WTC11 (cell line): ENCODE data around the gene NDUFB10. TPM values are rescaled to one million over a fixed set of nuclear protein-coding genes. Genes with fewer than 3 reads are reported as not detected.

Experiments used
- ATAC-seq: fragments of 200-7000 bp; cut with Tn5 transposase; 2 replicates; pipeline ENCODE4 v1.10.0; 2021; ENCODE audit warnings: mild to moderate bottlenecking, moderate library complexity
- CTCF ChIA-PET: fragments of 300-600 bp; sonication (Branson Sonifier 250); formaldehyde crosslinking; loops from one replicate; lab custom pipeline; 2021; ENCODE audit warnings: antibody characterized with exemption; lab: Charles Lee
- POLR2A ChIA-PET: fragments of 350-600 bp; sonication (Branson Sonifier 250); formaldehyde crosslinking; loops from one replicate; lab custom pipeline; 2021; ENCODE audit warnings: antibody characterized with exemption; lab: Charles Lee
- DNase-seq: peaks from one replicate; pipeline ENCODE4 v3.0.0; 2021; ENCODE audit warnings: low spot score
- H3K27ac Mint-ChIP-seq: 2 replicates; pipeline ENCODE4 v1.8.0; 2021; ENCODE audit warnings: mixed read lengths
- H3K27me3 Mint-ChIP-seq: 2 replicates; pipeline ENCODE4 v1.8.0; 2021; ENCODE audit warnings: low read depth, mild to moderate bottlenecking, moderate library complexity, mixed read lengths
- H3K36me3 Mint-ChIP-seq: 2 replicates; pipeline ENCODE4 v1.8.0; 2021; ENCODE audit warnings: mixed read lengths
- H3K4me1 Mint-ChIP-seq: 2 replicates; pipeline ENCODE4 v1.8.0; 2022; ENCODE audit warnings: mixed read lengths
- H3K4me3 Mint-ChIP-seq: 2 replicates; pipeline ENCODE4 v1.8.0; 2021; ENCODE audit warnings: mild to moderate bottlenecking, moderate library complexity, mixed read lengths
- H3K9me3 Mint-ChIP-seq: 2 replicates; pipeline ENCODE4 v1.8.0; 2021; ENCODE audit warnings: mixed read lengths
- CTCF ChIP-seq: fragments of 200-600 bp; IDR thresholded peaks from 2 replicates; pipeline ENCODE4 v1.8.0; 2022; ENCODE audit warnings: antibody characterized with exemption
- GRHL2 ChIP-seq: fragments of 250-450 bp; sonication (Bioruptor Pico); IDR thresholded peaks from 2 replicates; pipeline ENCODE4 v1.8.0; 2022; ENCODE audit warnings: mild to moderate bottlenecking, moderate library complexity; ENCODE audit not compliant: insufficient replicate concordance, severe bottlenecking
- HMGA2 ChIP-seq: fragments of 250-450 bp; sonication (Bioruptor Pico); IDR thresholded peaks from 2 replicates; pipeline ENCODE4 v1.4.0; 2021; ENCODE audit warnings: mild to moderate bottlenecking, moderate library complexity
- HMGXB4 ChIP-seq: sonication (generic); formaldehyde crosslinking; IDR thresholded peaks from 2 replicates; pipeline ENCODE4 v1.8.1; 2023; ENCODE audit warnings: mild to moderate bottlenecking, moderate library complexity, missing genetic modification reagents
- IRF2 ChIP-seq: sonication (generic); formaldehyde crosslinking; IDR thresholded peaks from 2 replicates; pipeline ENCODE4 v1.8.0; 2022; ENCODE audit warnings: low read depth, missing genetic modification reagents, borderline replicate concordance
- MYBL2 ChIP-seq: sonication (generic); formaldehyde crosslinking; IDR thresholded peaks from 2 replicates; pipeline ENCODE4 v1.8.1; 2023; ENCODE audit warnings: mild to moderate bottlenecking, moderate library complexity, missing genetic modification reagents
- NFE2L1 ChIP-seq: sonication (generic); formaldehyde crosslinking; IDR thresholded peaks from 2 replicates; pipeline ENCODE4 v1.8.1; 2023; ENCODE audit warnings: missing genetic modification reagents
- NFYB ChIP-seq: sonication (generic); formaldehyde crosslinking; conservative IDR thresholded peaks from 2 replicates; pipeline ENCODE4 v1.8.0; 2022; ENCODE audit warnings: low read depth, missing genetic modification reagents
- PRRX2 ChIP-seq: fragments of 250-450 bp; sonication (Bioruptor Pico); IDR thresholded peaks from 2 replicates; pipeline ENCODE4 v1.8.0; 2021; ENCODE audit warnings: mild to moderate bottlenecking
- TEAD4 ChIP-seq: sonication (generic); formaldehyde crosslinking; IDR thresholded peaks from 2 replicates; pipeline ENCODE4 v1.8.0; 2022; ENCODE audit warnings: mild to moderate bottlenecking, missing genetic modification reagents
- ZBTB21 ChIP-seq: sonication (generic); formaldehyde crosslinking; IDR thresholded peaks from 2 replicates; pipeline ENCODE4 v1.8.1; 2023; ENCODE audit warnings: mild to moderate bottlenecking, missing genetic modification reagents, borderline replicate concordance
- ZBTB43 ChIP-seq: sonication (generic); formaldehyde crosslinking; IDR thresholded peaks from 2 replicates; pipeline ENCODE4 v1.8.1; 2023; ENCODE audit warnings: mild to moderate bottlenecking, missing genetic modification reagents
- ZNF138 ChIP-seq: sonication (generic); formaldehyde crosslinking; conservative IDR thresholded peaks from 2 replicates; pipeline ENCODE4 v1.8.1; 2022; ENCODE audit warnings: mild to moderate bottlenecking, moderate library complexity, missing genetic modification reagents
- ZNF396 ChIP-seq: fragments of 250-450 bp; sonication (Bioruptor Pico); IDR thresholded peaks from 2 replicates; pipeline ENCODE4 v1.8.0; 2021; ENCODE audit warnings: mild to moderate bottlenecking, moderate library complexity, borderline replicate concordance
- ZNF671 ChIP-seq: fragments of 250-450 bp; sonication (Bioruptor Pico); IDR thresholded peaks from 2 replicates; pipeline ENCODE4 v1.8.0; 2021; ENCODE audit warnings: mild to moderate bottlenecking
- total RNA-seq: library from RNA; stranded (reverse); gene quantifications from 3 replicates; pipeline ENCODE4 v1.2.3, GENCODE V29; 2021
- TF ChIP-seq, protein P1 (sequence below): sonication (generic); formaldehyde crosslinking; IDR thresholded peaks from 2 replicates; pipeline ENCODE4 v1.8.1; 2022; ENCODE audit warnings: mild to moderate bottlenecking, missing genetic modification reagents, moderate library complexity, borderline replicate concordance
- TF ChIP-seq, protein P2 (sequence below): fragments of 250-450 bp; sonication (Bioruptor Pico); IDR thresholded peaks from 2 replicates; pipeline ENCODE4 v2.1.2; 2022; ENCODE audit warnings: mild to moderate bottlenecking, moderate library complexity
- TF ChIP-seq, protein P3 (sequence below): sonication (generic); formaldehyde crosslinking; IDR thresholded peaks from 2 replicates; pipeline ENCODE4 v1.8.1; 2022; ENCODE audit warnings: low read depth, mild to moderate bottlenecking, moderate library complexity, missing genetic modification reagents, borderline replicate concordance
- TF ChIP-seq, protein P4 (sequence below): sonication (generic); formaldehyde crosslinking; conservative IDR thresholded peaks from 2 replicates; pipeline ENCODE4 v1.8.1; 2022; ENCODE audit warnings: mild to moderate bottlenecking, missing genetic modification reagents

Gene NDUFB10
- total RNA-seq, 1 experiment from 2014 or later: 228 TPM

DNA sequence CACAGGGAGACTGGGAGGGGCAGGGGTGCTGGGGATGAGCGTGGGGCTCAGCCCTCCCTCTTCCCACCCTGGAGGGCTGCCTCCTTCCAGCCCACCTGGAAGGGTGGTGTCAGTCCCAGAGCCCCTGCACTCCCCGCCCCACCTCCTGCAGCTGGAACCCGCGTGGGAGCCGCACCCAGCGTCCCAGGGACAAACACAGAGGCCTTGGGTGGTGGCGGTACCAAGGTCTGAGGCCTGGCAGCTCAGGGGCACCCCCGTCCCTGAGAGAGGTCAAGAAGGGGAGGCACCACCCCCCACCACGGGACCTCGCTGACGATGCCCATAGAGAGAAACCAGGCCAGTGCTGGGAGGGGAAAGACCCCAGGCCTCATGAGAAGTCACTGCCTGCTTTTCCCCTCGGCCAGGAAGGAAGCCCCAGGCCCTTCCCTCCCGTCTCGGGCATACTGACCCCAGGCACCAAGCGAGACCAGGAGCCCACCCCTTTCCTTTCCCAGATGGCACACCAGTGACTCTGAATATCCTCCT lies 45.2 kb upstream of the NDUFB10 start (continued):
- TF ChIP-seq, protein P1, sequence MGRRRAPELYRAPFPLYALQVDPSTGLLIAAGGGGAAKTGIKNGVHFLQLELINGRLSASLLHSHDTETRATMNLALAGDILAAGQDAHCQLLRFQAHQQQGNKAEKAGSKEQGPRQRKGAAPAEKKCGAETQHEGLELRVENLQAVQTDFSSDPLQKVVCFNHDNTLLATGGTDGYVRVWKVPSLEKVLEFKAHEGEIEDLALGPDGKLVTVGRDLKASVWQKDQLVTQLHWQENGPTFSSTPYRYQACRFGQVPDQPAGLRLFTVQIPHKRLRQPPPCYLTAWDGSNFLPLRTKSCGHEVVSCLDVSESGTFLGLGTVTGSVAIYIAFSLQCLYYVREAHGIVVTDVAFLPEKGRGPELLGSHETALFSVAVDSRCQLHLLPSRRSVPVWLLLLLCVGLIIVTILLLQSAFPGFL (CRISPR knock-in tag): no peak
- TF ChIP-seq ZBTB21 (CRISPR knock-in tag): no peak
- no peak for TF ChIP-seq GRHL2 (CRISPR knock-in tag)
- TF ChIP-seq MYBL2: no peak
- no peak for TF ChIP-seq NFYB (CRISPR knock-in tag)

- H3K9me3 Mint-ChIP-seq: no peaks in the 10 kb centered on the region
- no peaks in the 10 kb centered on the region for H3K36me3 Mint-ChIP-seq
- no peak for DNase-seq
- CTCF ChIA-PET: interaction anchor here (0.6 to 1.8 kb wide), 4 partner anchors 9 to 425 kb away, joined by 3 to 11 read pairs (median 4); partner anchors contain the start of gene ABCA3
- peaks cover 23% of the 10 kb centered on the region for H3K4me1 Mint-ChIP-seq
- no peak for ATAC-seq
- no peak overlapping the region for H3K27ac Mint-ChIP-seq
- TF ChIP-seq HMGXB4 (CRISPR knock-in tag) (no peak), HMGA2 (CRISPR knock-in tag) (no peak), PRRX2 (CRISPR knock-in tag) (no peak), ZNF396 (CRISPR knock-in tag) (no peak), ZBTB43 (CRISPR knock-in tag) (no peak), CTCF (no peak)
- TF ChIP-seq, protein P2, sequence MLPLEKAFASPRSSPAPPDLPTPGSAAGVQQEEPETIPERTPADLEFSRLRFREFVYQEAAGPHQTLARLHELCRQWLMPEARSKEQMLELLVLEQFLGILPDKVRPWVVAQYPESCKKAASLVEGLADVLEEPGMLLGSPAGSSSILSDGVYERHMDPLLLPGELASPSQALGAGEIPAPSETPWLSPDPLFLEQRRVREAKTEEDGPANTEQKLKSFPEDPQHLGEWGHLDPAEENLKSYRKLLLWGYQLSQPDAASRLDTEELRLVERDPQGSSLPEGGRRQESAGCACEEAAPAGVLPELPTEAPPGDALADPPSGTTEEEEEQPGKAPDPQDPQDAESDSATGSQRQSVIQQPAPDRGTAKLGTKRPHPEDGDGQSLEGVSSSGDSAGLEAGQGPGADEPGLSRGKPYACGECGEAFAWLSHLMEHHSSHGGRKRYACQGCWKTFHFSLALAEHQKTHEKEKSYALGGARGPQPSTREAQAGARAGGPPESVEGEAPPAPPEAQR (CRISPR knock-in tag): no peak
- POLR2A ChIA-PET: no interaction called here
- no peak overlapping the region for H3K4me3 Mint-ChIP-seq
- peaks cover 54% of the 10 kb centered on the region for H3K27me3 Mint-ChIP-seq
These were observed 44.4 kb upstream of the NDUFB10 start for GRCh38 chr16:1914988-1915387.

DNA sequence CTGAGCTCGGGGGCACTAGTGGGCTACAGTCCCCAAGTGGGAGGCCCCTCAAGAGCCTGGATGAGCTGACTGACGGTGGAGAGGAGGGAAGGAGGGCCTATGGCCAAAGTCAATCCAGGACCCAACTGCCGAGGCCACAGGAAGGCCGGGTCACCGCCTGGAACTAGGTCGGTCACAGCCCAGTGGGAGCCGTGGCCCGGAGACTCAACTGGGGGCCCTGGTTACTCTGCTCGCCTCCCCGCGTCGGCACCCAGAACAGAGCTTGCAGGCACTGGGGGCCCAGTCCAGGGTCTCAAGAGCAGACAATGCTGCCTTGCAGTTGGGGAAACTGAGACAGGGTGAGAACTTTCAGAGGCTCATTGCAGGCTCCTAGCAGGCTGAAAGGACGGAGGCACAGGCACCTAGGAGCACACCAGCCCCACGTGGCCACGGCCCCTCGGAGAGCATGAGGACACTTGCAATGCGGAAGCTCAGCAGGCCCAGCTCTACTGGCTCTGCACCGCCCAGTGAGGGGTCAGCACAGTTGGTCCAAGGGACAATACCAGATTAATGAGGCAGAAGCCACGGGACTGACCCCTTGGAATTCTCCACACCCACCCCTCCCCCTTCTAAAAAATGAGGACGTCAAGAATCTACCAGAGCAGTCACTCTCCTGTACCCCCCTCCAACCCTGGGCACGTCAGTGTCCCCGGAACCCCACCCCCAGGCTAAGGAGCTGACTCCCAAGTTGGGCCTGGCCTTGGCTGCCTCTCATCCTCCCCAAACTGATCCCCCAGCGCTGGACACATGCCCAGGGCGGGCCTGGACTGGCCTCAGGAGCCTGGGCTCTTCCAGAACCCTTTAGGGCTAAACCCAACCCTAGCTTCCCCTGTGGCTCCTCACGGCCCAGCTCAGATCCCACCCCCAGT lies 43.4 kb upstream of the NDUFB10 start:
- ChIA-PET CTCF (interaction anchor here (0.6 to 1.6 kb wide), 13 partner anchors 10 to 1239 kb away, joined by 3 to 16 read pairs (median 4); partner anchors contain the start of gene ABCA3), POLR2A (no interaction called here)
- H3K9me3 Mint-ChIP-seq: no peaks in the 10 kb centered on the region
- TF ChIP-seq ZNF671 (CRISPR knock-in tag) (no peak), IRF2 (no peak), ZNF138 (CRISPR knock-in tag) (no peak), NFE2L1 (CRISPR knock-in tag) (no peak), TEAD4 (CRISPR knock-in tag) (no peak)
- TF ChIP-seq, protein P3, sequence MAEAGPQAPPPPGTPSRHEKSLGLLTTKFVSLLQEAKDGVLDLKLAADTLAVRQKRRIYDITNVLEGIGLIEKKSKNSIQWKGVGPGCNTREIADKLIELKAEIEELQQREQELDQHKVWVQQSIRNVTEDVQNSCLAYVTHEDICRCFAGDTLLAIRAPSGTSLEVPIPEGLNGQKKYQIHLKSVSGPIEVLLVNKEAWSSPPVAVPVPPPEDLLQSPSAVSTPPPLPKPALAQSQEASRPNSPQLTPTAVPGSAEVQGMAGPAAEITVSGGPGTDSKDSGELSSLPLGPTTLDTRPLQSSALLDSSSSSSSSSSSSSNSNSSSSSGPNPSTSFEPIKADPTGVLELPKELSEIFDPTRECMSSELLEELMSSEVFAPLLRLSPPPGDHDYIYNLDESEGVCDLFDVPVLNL (CRISPR knock-in tag): no peak
- TF ChIP-seq, protein P4, sequence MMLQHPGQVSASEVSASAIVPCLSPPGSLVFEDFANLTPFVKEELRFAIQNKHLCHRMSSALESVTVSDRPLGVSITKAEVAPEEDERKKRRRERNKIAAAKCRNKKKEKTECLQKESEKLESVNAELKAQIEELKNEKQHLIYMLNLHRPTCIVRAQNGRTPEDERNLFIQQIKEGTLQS (CRISPR knock-in tag): no peak
- TF ChIP-seq, protein P1 (CRISPR knock-in tag): no peak

More for the DNA sequence above, 43.4 kb upstream of the NDUFB10 start:
- DNase-seq (no peak), ATAC-seq (no peak)
- H3K27ac Mint-ChIP-seq: no peak overlapping the region
- H3K4me1 Mint-ChIP-seq: peaks cover 31% of the 10 kb centered on the region
- peaks cover 64% of the 10 kb centered on the region for H3K27me3 Mint-ChIP-seq
- H3K36me3 Mint-ChIP-seq: no peaks in the 10 kb centered on the region
- H3K4me3 Mint-ChIP-seq: no peak overlapping the region
